ENCODE results near the gene SLC16A8.

The SLC16A8 gene

GRCh38 chr22:38112381-38112780, 28.4 kb upstream of the SLC16A8 start:
- no peak for DNase-seq (ENCODE audit: low read depth)
- TF ChIP-seq CTCF (IDR thresholded peaks at IDR 0.05; ENCODE audit: low read length, missing control alignments): no peak
- no peak overlapping the region for H3K4me3 ChIP-seq (replicated peaks; ENCODE audit: low read depth, low read length)

- no peak overlapping the region for H3K4me3 ChIP-seq (replicated peaks; ENCODE audit: low read depth, low read length)
- TF ChIP-seq CTCF (IDR thresholded peaks at IDR 0.05; ENCODE audit: low read length, missing control alignments): no peak
Observed at GRCh38 chr22:38111925-38112355, 28.0 kb upstream of the SLC16A8 start.

GRCh38 chr22:38110863-38111852, 27.2 kb upstream of the SLC16A8 start:
- no peak for DNase-seq (ENCODE audit: low read depth)
- no peak overlapping the region for H3K4me3 ChIP-seq (replicated peaks; ENCODE audit: low read depth, low read length)
- no peak for TF ChIP-seq CTCF (IDR thresholded peaks at IDR 0.05; ENCODE audit: low read length, missing control alignments)

More at GRCh38 chr22:38111925-38112355, 28.0 kb upstream of the SLC16A8 start:
- no peak for DNase-seq (ENCODE audit: low read depth)

GRCh38 chr22:38110008-38110862, 26.3 kb upstream of the SLC16A8 start, which contains the start of gene BAIAP2L2:
TSS of gene BAIAP2L2 (minus strand) at chr22:38110684. CDS start at chr22:38110525, 159 bp downstream.
- DNase-seq (ENCODE audit: low read depth): no peak
- H3K4me3 ChIP-seq (replicated peaks; ENCODE audit: low read depth, low read length): no peak within 1 kb of the TSS
- no peak for TF ChIP-seq CTCF (IDR thresholded peaks at IDR 0.05; ENCODE audit: low read length, missing control alignments)

- H3K4me3 ChIP-seq (replicated peaks; ENCODE audit: low read depth, low read length): no peak overlapping the region
- DNase-seq (ENCODE audit: low read depth): no peak
- TF ChIP-seq CTCF (IDR thresholded peaks at IDR 0.05; ENCODE audit: low read length, missing control alignments): no peak
Observed at GRCh38 chr22:38109371-38110001, 25.5 kb upstream of the SLC16A8 start.

GRCh38 chr22:38108561-38109319, 24.8 kb upstream of the SLC16A8 start:
- no peak for TF ChIP-seq CTCF (IDR thresholded peaks at IDR 0.05; ENCODE audit: low read length, missing control alignments)
- H3K4me3 ChIP-seq (replicated peaks; ENCODE audit: low read depth, low read length): no peak overlapping the region
- DNase-seq (ENCODE audit: low read depth): no peak

Measured in fibroblast of pulmonary artery (primary cell).